IPS-20b (cell line): Measurements from ENCODE around the gene CTLA4.

Source experiments
- H3K27ac ChIP-seq: one replicate; pipeline ENCODE4 v1.5.1; 2013; ENCODE audit warnings: low read length
- H3K27me3 ChIP-seq: 2 replicates; pipeline ENCODE4 v1.6.1; 2013; ENCODE audit warnings: mild to moderate bottlenecking, low read length, inconsistent platforms; ENCODE audit not compliant: insufficient read depth
- H3K36me3 ChIP-seq: 2 replicates; pipeline ENCODE4 v1.6.1; 2013; ENCODE audit warnings: low read depth, mild to moderate bottlenecking, inconsistent platforms, low read length, moderate library complexity; ENCODE audit not compliant: insufficient read depth
- H3K4me1 ChIP-seq: 2 replicates; pipeline ENCODE4 v1.6.1; 2013; ENCODE audit warnings: mild to moderate bottlenecking, control low read depth, inconsistent platforms, low read length, moderate library complexity; ENCODE audit not compliant: insufficient read depth
- H3K4me3 ChIP-seq: 2 replicates; pipeline ENCODE4 v1.5.1; 2013; ENCODE audit warnings: mild to moderate bottlenecking, low read length, inconsistent platforms
- H3K9ac ChIP-seq: 2 replicates; pipeline ENCODE4 v1.6.1; 2013; ENCODE audit warnings: low read depth, mild to moderate bottlenecking, inconsistent platforms, low read length, moderate library complexity
- H3K9me3 ChIP-seq: 2 replicates; pipeline ENCODE4 v1.6.1; 2013; ENCODE audit warnings: mild to moderate bottlenecking, low read depth, low read length, inconsistent platforms; ENCODE audit not compliant: insufficient read depth

CTLA4 gene

GRCh38 chr2:203914546-203915182 lies 47.1 kb downstream of the CTLA4 start:
- no peak overlapping the region for H3K9ac ChIP-seq
- H3K36me3 ChIP-seq: no peaks in the 10 kb centered on the region
- H3K27me3 ChIP-seq: no peaks in the 10 kb centered on the region
- H3K27ac ChIP-seq: no peak overlapping the region
- no peaks in the 10 kb centered on the region for H3K9me3 ChIP-seq
- no peak overlapping the region for H3K4me3 ChIP-seq
- H3K4me1 ChIP-seq: 0 out of 2 replicates have a peak, but pooled peaks cover 4% of the 10 kb centered on the region

GRCh38 chr2:203915256-203915655 lies 47.7 kb downstream of the CTLA4 start:
- Histone ChIP-seq H3K4me3 (no peak overlapping the region), H3K36me3 (no peaks in the 10 kb centered on the region), H3K9ac (no peak overlapping the region), H3K9me3 (no peaks in the 10 kb centered on the region), H3K4me1 (0 out of 2 replicates have a peak, but pooled peaks cover 4% of the 10 kb centered on the region), H3K27me3 (no peaks in the 10 kb centered on the region), H3K27ac (no peak overlapping the region)

GRCh38 chr2:203916756-203917155 lies 49.2 kb downstream of the CTLA4 start:
- Histone ChIP-seq H3K9me3 (no peaks in the 10 kb centered on the region), H3K27me3 (no peaks in the 10 kb centered on the region), H3K27ac (no peak overlapping the region), H3K36me3 (no peaks in the 10 kb centered on the region), H3K4me1 (0 out of 2 replicates have a peak, but pooled peaks cover 4% of the 10 kb centered on the region), H3K4me3 (no peak overlapping the region), H3K9ac (no peak overlapping the region)

GRCh38 chr2:203918264-203918663 lies 50.7 kb downstream of the CTLA4 start:
- Histone ChIP-seq H3K27me3 (no peaks in the 10 kb centered on the region), H3K36me3 (no peaks in the 10 kb centered on the region), H3K4me3 (no peak overlapping the region), H3K4me1 (0 out of 2 replicates have a peak, but pooled peaks cover 4% of the 10 kb centered on the region), H3K9ac (no peak overlapping the region), H3K9me3 (no peaks in the 10 kb centered on the region), H3K27ac (no peak overlapping the region)

- Histone ChIP-seq H3K27ac (no peak overlapping the region), H3K27me3 (no peaks in the 10 kb centered on the region), H3K9ac (no peak overlapping the region), H3K36me3 (no peaks in the 10 kb centered on the region), H3K9me3 (no peaks in the 10 kb centered on the region), H3K4me1 (0 out of 2 replicates have a peak, but pooled peaks cover 4% of the 10 kb centered on the region), H3K4me3 (no peak overlapping the region)
Measured at GRCh38 chr2:203918839-203919238, 51.3 kb downstream of the CTLA4 start.
